ENCODE data around the gene TMEM156.

DNA sequence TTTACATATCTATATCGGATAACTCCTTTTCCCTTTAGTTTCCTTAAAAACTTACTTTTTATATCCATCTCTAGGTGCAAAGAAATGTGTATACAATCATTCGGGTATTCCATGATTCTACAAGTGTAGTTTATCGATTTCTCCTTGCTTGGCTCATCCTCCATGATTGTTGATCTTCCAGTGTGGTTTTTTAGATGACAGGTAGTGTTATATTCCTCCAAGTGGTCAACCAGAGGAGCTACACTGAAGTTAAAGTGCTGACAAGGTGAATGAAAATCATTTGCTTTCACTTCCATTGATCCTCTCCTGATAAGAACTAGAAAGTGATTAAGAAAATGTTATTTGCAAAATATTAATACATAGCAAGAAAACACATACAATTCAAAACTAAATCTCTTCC, 38.5 kb downstream of the TMEM156 start:
- TF ChIP-seq, protein P1, sequence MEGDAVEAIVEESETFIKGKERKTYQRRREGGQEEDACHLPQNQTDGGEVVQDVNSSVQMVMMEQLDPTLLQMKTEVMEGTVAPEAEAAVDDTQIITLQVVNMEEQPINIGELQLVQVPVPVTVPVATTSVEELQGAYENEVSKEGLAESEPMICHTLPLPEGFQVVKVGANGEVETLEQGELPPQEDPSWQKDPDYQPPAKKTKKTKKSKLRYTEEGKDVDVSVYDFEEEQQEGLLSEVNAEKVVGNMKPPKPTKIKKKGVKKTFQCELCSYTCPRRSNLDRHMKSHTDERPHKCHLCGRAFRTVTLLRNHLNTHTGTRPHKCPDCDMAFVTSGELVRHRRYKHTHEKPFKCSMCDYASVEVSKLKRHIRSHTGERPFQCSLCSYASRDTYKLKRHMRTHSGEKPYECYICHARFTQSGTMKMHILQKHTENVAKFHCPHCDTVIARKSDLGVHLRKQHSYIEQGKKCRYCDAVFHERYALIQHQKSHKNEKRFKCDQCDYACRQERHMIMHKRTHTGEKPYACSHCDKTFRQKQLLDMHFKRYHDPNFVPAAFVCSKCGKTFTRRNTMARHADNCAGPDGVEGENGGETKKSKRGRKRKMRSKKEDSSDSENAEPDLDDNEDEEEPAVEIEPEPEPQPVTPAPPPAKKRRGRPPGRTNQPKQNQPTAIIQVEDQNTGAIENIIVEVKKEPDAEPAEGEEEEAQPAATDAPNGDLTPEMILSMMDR (optimal IDR thresholded peaks at IDR 0.05 in 1 of 3, IDR thresholded peaks at IDR 0.05 in 1 of 3, conservative IDR thresholded peaks at IDR 0.05 in 1 of 3; ENCODE audit: extremely low read depth in 1 of 3, insufficient read depth in 2 of 3, low read length in 3 of 3) = peak in 1 of 3 experiments; percentile 13
- no peak for TF ChIP-seq EZH2 (IDR thresholded peaks at IDR 0.05; ENCODE audit: low read length)

Data from keratinocyte (primary cell).